GM10248 (cell line): ENCODE measurements around the gene IFT25.
"Not testable (repeated sequence)": the region's sequence is repeated elsewhere in the genome, so short reads cannot be mapped to it uniquely, and the experiment has no call there.

ENCODE experiments used
- CTCF ChIA-PET: fragments of 300-600 bp; sonication (Branson Sonifier 250); formaldehyde crosslinking; extraction: SDS; loops from one replicate; lab custom pipeline; 2021; ENCODE audit warnings: antibody characterized with exemption; lab: Yijun Ruan, JAX
- POLR2A ChIA-PET: fragments of 350-650 bp; sonication (Branson Sonifier 250); formaldehyde crosslinking; extraction: SDS; loops from one replicate; lab custom pipeline; 2020; ENCODE audit warnings: antibody characterized with exemption; lab: Yijun Ruan, JAX
- DNase-seq: peaks from one replicate; pipeline ENCODE4 v3.0.0; 2012; ENCODE audit errors: extremely low spot score
- TF ChIP-seq, protein P1 (sequence below): IDR thresholded peaks from 2 replicates; pipeline ENCODE4 v1.5.1; 2012; ENCODE audit warnings: mild to moderate bottlenecking, low read depth; ENCODE audit errors: extremely low read depth, missing control alignments, control extremely low read depth

IFT25 gene

DNA sequence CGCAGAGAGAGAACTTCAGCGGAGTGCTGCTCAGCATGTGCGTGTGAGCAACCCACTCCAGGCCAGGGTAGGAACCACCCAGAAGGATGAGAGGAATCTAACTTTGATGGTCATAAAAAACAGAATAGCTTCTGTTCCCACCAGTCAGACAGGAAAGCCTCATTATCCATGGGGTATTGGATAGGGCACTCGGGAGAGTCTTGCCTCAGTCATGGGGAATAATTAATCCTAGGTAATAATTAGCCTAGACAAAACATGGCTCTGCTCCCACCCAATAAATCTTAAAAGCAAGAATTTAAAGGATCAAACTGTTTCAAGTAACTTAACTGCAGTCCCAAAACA, 37.2 kb upstream of the IFT25 start:
- CTCF ChIA-PET, result interaction anchor here (0.6 kb wide), 1 partner anchor 1747 kb away, joined by 3 read pairs; no protein-coding TSS in a partner anchor
- DNase-seq, result no peak
- TF ChIP-seq, protein P1, sequence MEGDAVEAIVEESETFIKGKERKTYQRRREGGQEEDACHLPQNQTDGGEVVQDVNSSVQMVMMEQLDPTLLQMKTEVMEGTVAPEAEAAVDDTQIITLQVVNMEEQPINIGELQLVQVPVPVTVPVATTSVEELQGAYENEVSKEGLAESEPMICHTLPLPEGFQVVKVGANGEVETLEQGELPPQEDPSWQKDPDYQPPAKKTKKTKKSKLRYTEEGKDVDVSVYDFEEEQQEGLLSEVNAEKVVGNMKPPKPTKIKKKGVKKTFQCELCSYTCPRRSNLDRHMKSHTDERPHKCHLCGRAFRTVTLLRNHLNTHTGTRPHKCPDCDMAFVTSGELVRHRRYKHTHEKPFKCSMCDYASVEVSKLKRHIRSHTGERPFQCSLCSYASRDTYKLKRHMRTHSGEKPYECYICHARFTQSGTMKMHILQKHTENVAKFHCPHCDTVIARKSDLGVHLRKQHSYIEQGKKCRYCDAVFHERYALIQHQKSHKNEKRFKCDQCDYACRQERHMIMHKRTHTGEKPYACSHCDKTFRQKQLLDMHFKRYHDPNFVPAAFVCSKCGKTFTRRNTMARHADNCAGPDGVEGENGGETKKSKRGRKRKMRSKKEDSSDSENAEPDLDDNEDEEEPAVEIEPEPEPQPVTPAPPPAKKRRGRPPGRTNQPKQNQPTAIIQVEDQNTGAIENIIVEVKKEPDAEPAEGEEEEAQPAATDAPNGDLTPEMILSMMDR, result no peak
- POLR2A ChIA-PET, result no interaction called here

DNA sequence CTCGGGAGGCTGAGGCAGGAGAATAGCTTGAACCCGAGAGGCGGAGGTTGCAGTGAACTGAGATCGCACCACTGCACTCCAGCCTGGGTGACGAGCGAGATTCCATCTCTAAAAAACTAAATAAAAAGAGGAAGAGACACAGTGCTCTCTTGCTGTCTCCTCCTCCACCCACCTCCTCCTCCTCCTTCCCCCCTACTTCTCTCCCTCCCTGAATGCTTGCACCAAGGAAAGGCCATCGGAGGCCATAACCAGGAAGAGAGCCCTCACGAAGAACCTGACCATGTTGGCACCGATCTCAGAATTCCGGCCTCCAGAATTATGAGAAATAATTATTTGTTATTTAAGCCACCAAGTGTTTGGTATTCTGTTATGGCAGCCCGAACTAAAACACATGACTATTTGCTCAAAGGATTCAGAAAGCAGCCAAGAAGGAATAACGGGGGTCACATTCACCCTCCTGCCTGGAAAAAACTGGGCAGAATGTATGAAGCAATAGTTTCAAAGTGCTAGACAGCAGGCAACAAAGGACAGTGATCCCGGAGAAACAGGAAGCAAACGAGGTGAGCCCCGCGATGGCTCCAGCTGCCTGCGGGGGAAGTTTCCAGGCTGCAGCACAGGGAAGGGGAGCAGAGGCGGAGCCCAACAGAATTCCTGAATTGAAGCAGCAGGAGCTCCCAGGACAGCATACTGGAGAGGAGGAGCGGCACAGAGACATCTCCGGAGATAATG, 36.7 kb upstream of the IFT25 start:
- CTCF ChIA-PET, result no interaction called here
- TF ChIP-seq, protein P1, result no peak
- POLR2A ChIA-PET, result no interaction called here
- no peak for DNase-seq

DNA sequence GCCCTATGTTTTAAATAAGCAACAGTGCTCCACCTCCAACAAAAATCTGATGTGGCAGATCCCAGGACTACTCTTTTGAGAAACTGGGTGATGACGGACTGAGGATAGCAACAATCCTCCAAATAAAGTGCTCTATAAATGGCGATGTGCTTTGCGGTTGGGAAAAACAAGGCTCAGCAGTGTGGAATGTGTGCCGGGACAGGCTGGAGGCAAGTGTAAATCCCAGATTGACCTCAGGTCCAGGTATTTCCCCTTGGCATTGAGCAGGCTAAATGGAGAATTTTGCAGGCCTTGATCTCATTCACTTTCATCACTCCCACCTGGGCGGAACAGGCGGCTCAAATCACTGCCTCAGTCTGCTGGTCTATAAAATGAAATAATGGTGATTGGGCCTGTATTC, 35.7 kb upstream of the IFT25 start:
- CTCF ChIA-PET, result no interaction called here
- TF ChIP-seq, protein P1, result no peak
- no peak for DNase-seq
- POLR2A ChIA-PET, result no interaction called here

DNA sequence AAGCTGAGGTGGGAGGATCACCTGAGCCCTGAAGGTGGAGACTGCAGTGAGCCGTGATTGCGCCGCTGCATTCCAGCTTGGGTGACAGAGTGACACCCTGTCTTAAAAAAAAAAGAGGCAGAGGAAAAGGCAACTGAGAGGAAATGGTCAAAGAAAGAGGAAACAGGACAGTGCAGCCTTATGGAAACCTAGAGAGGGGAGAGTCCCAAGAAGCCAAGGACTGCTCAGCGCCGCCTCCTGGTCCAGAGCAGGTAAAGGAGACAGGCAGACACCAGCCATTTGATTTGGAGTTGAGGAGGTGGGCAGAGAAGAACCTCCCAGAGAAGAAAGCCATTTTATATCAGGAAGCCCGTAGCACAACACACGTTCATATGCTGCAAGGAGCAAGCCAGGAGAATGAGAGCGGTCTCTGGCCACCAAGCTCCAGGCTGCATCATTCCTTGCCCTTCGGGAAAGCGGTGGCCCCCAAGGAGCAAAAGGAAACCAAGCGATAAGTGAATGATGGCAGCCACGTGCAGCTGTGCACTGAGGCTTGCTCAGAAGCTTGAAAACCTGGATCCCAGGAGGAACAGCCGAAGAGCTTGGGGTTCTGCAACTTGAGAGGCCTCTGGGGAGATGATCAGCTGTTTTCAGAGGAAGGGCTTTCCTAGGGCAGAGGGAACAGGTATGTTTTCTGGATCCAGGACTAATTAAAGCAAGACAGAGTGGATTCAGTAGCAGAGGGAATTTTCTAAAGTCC, 34.4 kb upstream of the IFT25 start:
- POLR2A ChIA-PET, result no interaction called here
- TF ChIP-seq, protein P1, result no peak
- CTCF ChIA-PET, result interaction anchor here (0.8 to 1.0 kb wide), 3 partner anchors 14 to 119 kb away, joined by 3 to 5 read pairs (median 3); no protein-coding TSS in a partner anchor
- no peak for DNase-seq

DNA sequence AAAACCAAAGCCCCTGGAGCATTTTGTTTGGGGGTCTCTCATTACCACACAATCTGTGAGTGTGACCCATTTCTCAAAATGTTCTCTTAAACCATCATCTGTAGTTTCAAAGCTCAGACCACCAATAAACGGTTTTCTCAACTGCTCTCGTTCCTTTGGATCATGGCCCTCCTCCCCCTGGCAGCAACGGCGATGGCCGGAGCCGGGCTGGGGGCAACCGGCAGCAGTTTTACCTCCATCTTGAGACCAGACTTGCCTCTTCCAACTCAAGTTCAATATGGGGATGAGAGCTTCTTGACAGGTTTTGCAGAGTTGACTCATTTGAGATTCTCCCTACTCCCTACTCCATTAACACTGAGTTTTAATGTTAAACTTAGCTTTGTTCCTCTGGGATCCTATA, 30.4 kb upstream of the IFT25 start:
- ChIA-PET POLR2A (no interaction called here), CTCF (interaction anchor here (0.9 to 3.9 kb wide), 4 partner anchors 16 to 769 kb away, joined by 3 to 15 read pairs (median 3); no protein-coding TSS in a partner anchor)
- DNase-seq, result no peak
- TF ChIP-seq, protein P1, result no peak

DNA sequence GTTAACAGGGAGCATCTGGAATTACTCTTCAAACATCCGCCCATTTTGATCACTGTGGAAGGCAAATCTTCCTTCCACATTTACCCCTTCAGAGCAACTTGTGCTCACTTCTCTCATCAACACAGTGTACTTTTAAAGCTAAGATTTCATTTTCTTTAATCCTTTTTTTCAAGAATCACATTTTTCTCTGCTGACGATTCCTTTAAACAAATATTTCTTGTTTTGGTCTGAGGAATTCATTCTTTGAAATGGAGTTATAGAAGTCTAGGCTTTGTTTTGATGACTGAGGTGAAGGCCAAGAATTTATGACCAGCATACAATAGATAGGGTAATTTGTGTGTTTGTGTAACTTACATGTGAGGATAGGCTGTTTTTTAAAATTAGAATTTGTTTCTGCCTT, 26.2 kb upstream of the IFT25 start:
- TF ChIP-seq, protein P1, result no peak
- ChIA-PET POLR2A (no interaction called here), CTCF (interaction anchor here (1.0 to 4.6 kb wide), 3 partner anchors 8 to 93 kb away, joined by 3 to 22 read pairs (median 4); no protein-coding TSS in a partner anchor)
- DNase-seq, result no peak

DNA sequence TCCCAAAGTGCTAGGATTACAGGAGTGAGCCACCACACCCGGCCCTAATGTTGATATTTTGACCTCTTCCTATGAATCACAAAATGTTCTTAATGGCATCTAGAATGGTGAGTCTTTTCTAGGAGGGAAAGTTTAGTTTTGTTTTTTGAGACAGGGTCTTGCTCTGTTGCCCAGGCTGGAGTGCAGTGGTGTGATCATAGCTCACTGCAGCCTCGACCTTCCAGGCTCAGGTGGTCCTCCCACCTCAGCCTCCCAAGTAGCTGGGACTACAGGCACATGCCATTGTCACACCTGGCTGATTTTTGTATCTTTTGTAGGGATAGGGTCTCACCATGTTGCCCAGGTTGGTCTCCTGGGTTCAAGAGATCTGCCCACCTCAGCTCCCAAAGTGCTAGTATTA, 23.8 kb upstream of the IFT25 start:
- CTCF ChIA-PET, result interaction anchor here (1.5 to 4.6 kb wide), 3 partner anchors 10 to 108 kb away, joined by 6 to 22 read pairs (median 6); no protein-coding TSS in a partner anchor
- POLR2A ChIA-PET, DNase-seq: not testable (repeated sequence)
